Activated T-cell treated with anti-CD3 and anti-CD28 coated beads for 48 hours (primary cell): ENCODE results near the gene USP40.

Experiments
- DNase-seq: peaks from one replicate; pipeline ENCODE4 v3.0.0-alpha.2; 2020; ENCODE audit warnings: low read depth

The USP40 gene

DNA sequence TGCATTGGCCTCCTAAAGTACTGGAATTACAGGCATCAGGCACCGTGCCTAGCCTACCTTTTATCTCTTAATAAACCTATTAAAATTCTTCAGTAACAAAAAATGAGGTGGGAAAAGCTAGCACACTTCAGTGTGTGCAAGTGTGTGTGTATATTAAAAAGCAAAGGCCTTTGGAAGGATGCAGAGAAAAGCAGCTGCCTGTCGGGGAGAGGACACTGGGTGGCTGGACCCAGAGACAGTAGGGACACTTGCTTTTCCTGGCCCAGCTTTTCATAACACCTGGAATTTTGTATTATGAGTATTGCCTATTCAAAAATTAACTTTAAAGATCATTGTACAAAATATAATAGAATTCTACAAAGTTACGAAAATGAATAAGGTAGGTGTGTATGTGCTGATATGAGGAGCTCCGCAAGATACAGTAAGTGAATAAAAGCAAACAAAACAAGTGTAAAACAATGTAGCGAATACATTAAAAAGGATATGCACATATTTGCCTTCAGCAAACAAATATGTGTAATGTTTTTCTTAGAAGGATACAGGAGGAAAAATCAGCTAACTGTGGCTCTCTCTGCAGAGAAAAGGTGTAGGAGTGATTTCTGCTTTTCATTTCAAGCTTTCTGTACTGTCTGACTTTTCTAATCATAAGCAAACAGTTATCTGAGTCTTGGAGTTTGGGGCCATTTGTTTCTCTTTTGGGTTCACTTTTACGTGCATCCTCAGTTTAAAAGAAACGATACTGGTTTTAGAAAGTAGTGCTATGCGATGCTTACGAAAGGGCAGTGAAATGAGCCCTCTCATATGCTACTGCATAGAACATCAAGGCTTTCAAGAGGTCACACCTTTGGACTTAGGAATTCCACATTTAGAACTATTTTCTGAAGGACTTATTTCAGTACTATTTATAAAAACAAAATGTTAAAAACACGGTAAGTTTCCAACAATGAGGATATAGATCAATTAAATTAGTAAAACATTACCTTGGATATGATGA lies 70.8 kb downstream of the USP40 start:
- DNase-seq = no peak

DNA sequence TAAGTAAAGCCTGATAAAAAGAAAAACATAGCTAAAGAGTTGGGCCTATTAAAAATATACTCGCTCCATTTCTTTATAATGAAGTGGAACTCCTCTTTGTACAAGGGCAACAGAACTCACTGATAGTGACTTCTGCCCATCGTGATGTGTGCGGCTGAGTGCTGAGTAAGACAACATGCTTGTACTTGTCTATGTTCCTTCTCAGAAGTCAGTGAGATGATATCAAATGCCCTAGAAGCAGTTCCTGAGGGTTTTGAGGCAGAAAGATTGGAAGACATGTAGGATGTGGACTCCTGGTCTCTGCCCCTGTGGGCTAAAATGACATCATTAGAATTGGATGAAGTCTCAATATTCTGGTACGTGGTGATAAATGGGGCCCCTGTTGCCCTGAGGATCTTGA lies 73.8 kb downstream of the USP40 start:
- DNase-seq = no peak

DNA sequence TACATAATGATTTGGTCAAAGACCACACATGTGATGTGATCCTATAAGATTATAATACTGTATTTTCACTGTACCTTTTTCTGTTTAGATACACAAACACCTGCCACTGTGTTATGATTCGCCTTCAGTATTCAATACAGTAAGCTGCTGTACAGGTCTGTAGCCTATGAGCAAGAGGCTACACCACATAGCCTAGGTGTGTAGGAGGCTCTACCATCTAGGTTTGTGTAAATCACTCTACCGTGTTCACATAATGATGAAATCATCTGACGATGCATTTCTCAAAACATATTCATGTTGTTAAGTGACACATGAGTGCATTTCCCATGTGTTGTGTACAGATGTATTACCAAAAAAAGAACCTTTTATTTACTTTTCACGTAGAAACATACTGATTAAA lies 74.5 kb downstream of the USP40 start:
- DNase-seq = no peak

DNA sequence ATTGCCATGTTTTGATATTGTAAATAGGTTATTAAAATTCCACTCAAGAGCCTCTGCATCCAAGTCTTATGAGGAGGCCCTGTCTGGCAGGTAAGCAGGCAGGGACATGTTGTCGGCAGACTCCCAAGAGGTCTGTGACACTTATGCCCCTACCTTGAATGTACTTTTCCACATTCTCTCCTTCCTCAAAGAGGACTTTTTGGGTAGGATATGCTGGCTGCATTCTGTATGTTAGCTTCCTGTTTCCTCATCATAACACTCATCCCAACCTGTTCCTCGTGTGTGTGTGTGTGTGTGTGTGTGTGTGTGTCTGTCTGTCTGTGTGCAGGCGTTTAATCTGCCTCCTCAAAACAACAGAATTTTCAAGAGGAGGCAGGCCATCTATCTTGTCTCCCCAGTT lies 75.3 kb downstream of the USP40 start:
- DNase-seq = no peak

DNA sequence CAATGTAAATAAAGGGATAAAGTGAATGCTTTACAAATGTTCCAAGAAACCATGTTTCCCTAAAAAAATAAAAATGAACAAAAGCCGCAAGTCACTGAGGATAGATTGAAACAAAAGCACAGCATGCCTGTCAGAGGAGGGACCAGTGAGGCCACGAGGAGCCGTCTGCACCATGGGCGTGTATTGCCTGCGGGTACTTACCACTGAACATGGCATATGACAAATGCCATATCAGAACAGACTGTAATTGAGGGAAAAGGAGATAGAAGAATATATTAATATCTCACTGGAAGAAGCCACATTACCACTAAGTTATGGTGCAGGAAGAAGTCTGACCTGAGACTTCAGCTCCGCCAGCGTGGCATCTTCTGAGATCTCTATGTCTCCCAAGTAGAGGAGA lies 75.8 kb downstream of the USP40 start:
- DNase-seq = no peak

DNA sequence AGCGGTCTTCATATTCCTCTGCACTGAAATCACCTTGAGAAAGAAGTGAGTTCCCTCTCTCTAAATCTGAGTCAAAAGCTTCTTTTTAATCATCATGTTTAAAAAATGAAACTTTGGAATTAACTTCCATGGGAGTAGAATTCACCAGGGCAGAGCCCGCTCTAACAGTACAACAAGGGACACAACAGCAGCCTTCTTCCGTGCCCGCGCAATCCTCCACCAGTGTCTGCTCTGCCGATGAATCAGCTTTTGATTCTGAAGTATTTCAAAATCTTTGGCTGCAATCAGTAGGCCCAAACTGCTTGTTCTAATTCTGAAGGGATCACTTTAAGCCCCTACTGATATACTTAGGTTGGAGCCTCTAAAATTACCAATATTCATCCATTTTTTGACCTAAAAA lies 76.9 kb downstream of the USP40 start:
- no peak for DNase-seq

DNA sequence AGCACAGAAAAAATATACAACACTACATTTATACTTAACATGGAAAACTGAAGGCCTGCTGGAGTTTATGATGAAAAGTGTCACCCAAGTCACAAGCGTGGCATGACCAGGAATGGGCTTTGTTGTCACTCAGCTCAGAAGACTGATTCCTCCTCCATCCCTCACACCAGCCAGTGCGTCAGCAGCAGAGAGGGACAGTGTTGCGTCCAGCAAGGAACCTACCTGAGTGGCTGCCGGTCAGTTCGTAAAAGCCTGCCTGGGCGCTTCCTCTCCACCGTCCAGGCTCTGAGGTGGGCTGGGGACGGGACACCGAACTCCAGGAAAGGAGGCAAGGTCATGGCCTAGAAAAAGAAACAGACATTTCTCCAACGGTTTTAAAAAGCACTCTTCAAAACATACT lies 77.4 kb downstream of the USP40 start:
- no peak for DNase-seq

DNA sequence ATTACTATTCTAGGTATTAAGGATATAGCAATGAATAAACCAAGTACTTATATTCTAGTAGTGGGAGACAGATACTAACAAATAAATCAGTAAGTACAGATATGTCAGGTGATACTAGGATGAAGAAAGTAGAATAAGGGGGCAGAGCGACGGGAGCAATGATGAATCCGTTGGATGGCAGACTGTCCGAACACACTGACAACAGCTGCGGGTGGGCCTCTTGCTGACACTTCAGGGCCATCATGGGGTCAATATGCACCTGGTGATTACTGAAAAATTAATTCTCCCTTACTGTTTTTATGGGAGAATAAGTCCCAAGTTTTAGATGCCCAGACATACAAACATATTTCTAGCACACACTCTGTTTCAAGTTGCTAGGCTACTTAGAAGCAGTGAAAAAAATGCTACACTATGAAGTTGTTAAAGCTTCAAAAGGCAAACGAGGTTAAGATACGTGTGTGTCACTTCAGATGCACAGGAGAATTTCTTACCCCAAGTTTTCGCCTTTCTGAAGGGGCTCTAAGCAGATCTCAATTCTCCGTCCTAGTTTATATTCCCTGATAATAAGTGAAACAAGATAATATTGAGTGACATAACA lies 78.7 kb downstream of the USP40 start:
- DNase-seq = no peak

DNA sequence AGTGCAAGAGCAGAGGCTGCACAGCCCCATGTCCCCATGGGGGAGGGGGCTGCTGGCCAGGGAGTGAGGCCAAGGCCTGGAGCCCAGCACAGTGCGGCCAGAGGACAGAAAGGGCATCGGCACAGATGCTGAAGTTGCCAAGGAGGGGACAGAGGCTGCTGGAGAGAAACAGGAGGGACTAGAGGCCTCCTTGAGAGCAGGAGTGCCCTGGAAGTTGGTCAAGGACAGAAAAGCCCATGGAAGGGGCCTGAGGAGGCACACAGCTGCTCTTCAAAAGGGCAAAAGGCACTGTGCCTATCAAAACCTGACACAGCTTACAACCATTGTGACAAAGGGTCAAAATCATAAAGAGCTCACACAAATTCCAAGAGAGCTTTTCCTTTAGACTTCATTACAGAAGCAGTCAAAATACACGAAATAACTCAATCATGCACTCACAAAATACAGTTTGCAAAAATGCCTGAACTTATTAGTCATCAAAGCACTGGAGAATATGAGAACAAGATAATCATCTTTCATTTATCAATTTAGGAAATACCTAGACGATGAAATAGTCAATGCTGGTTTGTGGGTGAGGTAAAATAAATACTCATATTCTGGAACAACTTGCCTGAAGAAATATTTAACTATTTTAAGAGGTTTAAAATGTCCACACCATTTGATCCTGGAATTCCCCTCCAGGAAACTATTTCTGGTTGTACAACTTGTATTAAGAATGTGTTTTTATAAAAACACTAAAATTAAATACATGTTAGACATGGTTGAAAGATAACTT lies 79.6 kb downstream of the USP40 start:
- no peak for DNase-seq

DNA sequence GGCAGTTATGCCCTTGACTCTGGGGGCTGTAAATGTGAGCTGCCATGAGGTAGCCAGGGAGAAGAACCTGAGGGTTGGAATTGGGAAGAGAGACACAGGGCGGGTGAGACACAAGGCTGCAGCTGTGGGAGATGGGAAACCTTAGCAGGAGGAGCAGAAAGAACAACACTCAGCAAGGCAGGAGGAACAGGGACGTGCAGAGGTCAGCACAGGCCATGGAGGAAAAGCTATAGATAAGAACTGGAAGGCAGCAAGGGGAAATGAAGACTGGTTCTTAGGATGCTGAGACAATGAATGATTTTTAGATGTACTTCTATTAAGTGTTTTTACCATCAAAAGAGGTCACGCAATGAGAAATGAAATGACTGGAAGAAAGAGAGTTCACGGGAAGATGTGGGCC lies 80.2 kb downstream of the USP40 start:
- DNase-seq = no peak

DNA sequence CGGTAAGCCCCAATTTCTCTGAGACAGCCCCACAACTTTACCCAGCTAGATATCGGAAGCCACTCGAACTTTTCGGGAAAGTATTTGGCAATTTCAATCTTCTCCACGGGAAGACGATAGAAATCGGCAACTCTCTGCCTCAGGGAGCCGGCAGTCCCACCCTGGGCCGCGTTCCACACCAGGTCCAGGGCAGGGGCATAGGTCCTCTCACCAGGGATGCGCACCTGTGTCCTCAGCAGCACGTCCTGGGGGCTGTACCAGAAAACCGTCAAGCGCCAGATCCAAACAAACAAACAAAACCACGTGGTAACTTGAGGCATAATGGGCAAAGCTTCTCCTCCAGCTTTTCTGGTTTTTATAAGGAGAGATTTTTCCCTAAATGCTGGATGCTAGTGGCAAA lies 80.9 kb downstream of the USP40 start:
- no peak for DNase-seq

DNA sequence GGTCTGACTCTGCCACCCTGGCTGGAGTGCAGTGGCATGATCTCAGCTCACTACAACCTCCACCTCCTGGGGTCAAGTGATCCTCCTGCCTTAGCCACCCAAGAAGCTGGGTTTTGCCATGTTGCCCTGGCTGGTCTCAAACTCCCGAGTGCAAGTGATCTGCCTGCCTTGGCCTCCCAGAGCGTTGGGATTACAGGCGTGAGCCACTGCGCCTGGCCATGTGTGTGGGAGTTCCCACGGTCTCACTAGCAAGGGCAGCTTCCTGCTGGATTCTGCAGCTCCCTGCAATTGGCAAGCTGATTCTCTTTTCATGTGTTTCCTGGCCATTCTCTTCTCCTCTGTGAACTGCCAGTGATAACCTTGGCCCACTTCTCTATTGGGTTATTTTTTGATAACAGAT lies 84.0 kb downstream of the USP40 start:
- DNase-seq = no peak

DNA sequence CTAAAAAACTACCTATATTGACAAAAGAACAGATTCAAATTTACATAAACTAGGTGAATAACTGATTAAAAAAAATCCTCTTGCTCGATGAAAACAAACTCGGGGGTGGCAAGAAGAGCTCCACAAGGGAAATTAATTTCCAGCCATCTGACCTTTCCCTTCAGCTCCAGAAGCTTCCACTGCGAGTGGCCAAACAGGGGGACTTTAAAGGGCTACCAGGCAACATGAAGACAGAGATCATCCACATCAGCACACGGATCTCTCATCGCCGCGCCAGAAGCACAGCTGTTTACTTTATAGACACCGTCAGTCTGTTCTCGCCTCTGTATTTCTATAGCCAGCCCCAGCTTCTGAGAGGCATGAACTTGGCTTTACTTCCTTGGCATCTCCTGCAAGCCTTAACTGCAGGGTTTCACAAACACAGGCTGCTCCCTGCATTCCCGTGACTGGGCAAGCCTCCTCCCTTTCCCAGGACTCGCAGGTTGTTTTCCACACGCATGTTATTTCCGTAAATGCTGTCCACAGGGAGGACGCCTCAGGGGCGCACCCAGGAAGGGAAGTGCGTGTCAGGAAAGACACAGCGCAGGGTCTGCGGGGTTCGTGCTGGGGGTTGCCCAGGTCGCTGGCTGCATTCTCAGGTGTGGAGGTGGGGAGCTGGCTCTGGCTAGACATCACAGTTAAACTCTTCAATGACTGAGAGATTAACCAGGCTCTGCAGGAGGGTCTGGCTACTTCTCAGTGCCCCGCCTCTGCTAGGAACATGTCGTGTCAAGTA lies 85.0 kb downstream of the USP40 start:
- DNase-seq = no peak

DNA sequence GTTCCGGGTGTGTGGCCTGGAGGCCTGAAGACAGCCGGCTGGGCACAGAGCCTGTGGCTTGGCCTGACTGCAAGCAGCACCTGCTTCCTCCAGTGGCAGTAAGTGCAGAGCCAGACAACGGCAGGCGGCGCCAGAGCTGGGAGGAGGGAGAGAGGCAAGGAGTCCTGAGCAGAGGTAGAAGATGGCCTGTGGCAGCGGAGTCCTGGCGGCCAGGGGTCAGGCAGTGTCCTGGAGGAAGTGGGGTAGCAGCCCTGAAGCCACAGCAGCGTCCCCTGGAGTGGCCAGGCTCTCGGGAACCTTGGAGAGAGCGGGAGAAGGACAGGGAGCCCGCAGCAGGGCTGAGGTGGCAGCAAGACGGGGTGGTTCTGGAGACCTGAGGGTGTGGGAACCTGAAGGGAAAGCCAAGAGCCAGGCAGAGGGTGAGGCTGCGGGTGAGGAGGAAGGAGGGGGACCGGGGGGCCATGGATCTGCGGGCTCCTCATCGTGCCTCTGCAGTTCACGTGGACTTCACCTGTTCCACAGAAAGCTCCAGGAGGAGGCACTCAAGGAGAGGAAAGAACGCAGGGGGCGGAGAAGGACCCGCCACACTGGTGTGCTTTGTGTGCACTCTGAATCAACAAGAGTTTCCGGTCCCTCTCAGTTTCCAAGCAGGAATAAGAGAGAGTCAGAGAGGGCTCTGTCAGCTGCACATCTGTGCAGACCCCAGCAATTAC lies 85.9 kb downstream of the USP40 start:
- DNase-seq = no peak

DNA sequence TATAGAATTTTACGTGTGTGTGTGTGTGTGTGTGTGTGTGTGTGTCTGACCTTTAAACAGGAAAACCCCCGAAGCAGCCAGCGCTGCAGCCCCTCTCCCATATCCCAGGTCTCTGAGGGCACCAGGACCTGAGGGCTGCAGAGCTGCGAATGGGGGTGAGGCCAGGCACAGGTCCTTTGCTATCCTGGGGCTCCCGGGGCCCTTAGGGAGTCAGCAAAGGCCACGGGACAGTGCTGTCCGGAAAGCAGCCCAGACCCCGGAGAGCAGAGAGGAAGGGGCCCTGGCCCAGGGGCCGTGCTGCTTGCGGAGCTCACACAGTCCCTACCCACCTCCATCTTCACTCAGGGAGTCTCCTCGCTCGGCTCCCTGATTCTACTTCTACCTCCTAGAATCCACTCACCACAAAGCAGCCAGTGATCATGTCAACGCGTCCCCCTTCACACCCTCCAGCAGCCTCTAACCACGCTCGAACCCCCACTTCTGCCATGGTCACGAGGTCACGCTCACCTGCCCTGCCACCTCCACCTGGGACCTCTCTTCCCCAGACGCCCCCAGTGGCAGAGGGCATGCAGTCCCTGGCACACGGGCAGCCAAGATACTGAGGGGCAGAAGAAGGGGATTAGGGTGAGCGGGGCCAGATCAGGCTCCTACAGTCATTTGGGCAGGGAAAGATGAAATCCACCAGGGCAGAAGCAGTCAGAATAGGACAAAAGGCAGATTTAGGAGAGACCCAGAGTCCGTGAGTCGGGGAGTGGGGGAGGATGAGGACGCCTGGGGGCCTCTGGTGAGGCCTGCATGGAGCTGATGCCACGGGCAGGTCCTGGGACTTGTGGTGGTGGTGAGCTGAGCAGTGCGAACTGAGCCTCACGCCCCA lies 86.7 kb downstream of the USP40 start:
- DNase-seq = no peak

DNA sequence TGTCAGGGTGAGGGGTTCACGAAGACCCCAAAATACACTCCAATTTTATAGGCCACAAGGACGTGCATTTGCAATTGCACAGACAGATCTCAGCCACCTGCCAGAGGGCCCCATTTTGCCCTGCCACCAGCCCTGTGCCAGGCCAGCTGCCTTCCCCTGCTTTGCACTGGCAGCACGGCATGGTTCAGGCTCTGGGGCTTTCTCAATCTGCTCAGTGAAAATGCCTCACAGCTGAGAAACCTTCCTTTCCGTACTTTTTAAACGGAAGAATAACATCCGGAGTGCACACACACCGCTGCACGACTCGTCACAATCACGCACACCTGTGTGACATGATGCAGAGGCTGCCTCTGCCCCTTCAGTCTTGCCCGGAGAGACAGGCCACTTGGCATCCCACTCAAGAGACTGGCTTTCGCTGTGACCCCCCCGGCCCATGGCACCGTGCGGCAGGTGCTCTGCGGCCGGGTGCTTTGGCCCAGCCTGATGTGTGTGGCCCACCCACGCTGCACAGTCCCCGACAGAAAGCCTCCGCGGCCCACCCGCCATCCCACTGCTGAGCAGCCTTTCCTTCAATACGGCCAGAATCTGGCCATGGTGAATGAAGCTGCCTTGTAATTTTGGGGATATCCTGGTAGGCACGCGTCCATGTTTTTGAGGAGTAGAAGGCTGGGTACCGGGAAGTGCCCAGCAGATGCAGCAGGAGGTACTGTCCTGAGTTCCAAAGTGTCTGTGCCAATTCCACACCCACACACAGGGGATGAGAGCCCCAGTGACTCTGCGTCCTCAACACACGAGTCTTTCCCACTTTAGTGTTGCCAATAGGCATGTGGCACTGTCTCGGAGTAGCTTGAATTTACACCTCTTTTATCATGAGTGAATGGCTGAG lies 88.8 kb downstream of the USP40 start:
- no peak for DNase-seq

DNA sequence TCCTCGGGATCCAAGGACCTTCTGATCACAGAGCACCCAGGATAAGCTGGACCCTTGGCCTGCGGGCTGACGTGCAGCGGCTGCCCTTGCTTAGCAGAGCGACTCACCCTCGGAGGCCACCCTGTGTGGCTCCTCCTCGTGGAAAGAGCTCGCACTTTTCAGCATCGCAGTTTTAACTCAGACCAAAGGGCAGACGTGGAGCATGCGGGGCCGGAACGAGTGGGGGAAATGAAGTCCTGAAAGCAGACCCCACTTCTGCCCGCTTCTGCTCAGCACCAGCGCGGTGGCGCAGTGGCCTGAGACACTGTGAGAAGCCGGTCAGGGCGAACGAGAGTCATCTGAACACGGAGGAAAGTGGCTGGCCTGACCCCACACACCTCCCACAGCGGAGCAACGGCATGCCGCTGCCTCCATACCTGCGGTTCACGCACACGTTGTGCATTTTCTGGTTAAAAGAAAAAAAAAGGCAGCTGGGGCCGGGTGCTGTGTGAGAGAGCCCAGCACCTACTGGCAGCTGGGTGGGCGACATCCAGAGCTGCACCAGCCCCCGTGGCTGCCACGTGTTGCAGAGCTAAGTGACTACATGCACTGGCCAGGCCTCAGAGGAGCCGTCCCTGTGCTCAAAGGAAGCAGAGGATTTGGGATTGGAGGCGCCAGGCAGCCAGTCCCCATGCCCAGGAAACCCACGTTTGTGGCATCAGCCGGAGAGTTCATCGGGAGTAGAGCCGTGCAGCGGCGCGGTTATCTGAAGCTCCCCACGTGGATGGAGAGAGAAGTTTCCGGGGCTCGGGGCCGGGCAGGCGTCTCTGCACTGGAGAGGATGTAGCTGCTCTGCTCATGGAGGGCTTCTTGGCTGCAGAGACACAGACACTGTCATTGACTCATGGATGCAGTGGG lies 89.7 kb downstream of the USP40 start:
- no peak for DNase-seq

DNA sequence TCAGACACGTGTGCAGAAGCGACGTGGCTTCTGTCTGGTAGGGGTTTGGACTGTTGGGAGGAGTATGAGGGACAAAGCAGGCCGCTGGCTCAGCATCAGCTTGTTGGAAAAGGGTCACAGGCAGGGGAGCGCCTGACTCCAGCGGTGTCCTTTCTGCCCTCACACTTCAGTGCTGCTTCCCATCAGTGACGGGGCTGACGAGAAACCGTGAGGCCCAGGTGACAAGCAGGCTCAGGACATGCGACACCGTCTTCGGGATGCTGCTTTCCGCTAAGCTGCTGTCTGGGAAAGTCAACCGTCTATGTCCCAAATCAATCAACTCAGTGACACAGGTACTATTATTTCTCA lies 90.5 kb downstream of the USP40 start:
- DNase-seq = no peak
